GM21723 (cell line): Measurements from ENCODE around the gene DIPK1A.

Experiments
- ATAC-seq: cut with Tn5 transposase; IDR thresholded peaks from one replicate; pipeline ENCODE4 v1.9.1; 2021; ENCODE audit warnings: mild to moderate bottlenecking, moderate library complexity; ENCODE audit not compliant: unreplicated experiment

The DIPK1A gene

GRCh38 chr1:92961131-92961895, at the start of gene DIPK1A:
Gene DIPK1A, minus strand, starts transcription at chr1:92961462. Its CDS starts 33 bp downstream, at chr1:92961429.
- peak; percentile 40 for ATAC-seq

DNA sequence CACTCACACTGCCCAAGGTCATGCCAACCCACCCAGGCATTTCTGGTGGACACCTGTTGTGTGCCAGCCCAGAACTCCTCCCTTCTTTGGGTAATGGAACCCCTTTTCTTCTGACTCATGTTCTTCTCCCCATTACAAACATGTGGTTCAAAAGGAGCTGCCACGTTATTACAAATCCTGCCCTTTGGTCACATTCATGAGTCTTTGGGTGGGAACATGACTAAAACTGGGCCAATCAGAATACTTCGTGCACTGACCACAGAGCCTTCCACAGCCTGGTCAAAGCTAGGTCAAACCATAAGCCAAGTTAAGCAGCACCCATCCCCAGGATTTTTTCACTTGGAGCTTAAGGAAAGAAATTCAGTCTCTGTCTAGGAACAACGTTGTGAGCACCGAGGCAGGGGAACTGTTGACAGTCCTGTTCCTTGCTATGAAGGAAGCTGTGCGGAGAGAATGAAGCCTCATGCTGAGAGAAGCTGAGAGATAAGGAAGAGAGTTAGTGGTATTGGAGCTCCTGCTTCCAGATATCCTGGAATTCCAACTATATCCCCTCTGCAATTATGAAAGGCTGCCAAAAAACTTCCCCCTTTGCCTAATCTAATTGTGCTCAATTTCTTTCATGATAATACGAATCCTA, 46.8 kb upstream of the DIPK1A start:
- no peak for ATAC-seq

DNA sequence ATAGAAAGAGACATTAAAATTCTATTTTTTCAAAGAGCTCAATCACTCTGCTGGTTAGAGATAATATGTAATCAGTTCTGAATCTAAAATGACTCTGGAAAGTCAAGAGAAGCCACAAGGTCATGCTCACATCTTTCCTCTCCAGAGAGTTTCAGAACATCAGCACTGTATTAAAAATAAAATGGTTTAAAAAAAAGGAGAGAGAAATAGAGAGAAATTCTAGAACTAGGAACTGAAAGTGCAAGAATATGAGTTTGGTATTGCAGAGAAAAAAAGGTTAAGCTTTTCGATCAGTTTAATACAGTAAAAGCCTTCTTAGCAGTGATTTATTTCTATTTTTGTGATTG, 44.0 kb upstream of the DIPK1A start:
- ATAC-seq: peak; percentile 71

DNA sequence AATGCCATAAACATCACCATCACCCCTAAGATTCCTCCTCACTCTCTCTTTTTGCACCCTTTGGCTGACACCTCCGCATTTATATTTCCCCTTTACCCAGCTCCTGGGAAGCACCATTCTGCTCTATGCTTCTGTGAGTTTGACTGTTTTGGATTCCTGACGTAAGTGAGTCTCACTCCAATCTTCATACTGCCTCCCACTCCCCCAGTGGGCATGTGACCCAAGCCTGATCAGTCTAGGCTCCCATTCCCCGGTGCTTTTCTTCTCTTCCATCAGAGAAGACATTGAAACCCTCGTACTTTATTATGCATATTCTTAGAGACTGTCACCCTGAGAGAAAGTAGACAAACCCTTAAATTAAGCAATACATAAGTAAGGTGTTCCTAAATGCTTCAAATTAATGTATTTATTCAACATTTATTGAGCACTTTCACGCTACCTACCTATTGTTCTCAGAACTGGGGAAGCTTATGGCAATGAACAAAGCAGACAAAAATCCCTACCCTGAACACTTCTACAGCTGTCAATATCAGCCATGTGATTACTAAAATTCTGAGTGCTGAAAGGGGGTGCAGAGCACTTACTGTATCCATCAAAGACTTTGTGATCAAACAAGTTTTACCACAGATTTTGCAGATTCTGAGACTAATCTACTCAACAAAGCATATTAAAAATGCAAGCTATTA, 43.4 kb upstream of the DIPK1A start:
- ATAC-seq: peak; percentile 25

- no peak for ATAC-seq
These were observed 42.7 kb upstream of the DIPK1A start for GRCh38 chr1:93003981-93004380.

DNA sequence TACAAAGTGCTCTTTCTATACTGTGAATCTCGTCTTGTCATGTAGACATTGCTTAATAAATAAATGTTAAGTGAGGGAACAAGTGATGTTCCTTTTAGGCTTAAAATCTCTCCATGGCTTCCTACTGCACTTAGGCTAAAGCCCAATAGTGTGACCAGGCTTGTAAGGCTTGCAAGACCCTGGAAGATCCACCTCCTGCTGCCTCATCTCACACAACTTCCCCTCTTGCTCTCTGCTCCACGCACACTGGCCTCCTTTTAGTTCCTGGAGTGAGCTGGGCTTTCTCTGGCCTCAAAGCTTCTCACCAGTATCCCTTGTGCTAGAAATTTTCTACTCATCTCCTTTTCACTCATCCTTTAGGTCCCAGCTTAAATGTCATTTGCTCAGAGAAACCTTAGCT, 41.5 kb upstream of the DIPK1A start:
- ATAC-seq: no peak

GRCh38 chr1:93001893-93002292, 40.6 kb upstream of the DIPK1A start:
- no peak for ATAC-seq

GRCh38 chr1:93000751-93001175, 39.5 kb upstream of the DIPK1A start:
- ATAC-seq: no peak

DNA sequence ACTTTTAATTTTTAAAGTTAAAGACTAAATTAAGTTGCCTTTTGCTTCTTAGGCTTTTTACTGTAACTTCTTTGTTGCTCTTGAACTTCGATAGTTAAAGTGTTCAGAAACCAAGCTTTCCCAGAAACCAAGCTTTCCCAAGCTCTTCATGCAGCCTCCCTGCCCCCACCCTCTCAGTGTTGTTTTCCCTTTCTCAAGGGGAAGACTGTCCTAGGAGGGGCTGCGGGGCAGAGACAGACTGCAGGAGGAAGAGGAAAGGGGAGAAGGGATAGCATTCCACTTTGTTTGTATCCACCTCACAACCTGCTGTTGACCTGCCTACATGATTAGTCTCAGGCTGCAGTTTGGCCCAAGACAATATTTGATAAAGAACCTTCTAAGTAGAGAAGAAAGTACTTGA, 39.0 kb upstream of the DIPK1A start:
- no peak for ATAC-seq

- ATAC-seq: no peak
These were observed 37.6 kb upstream of the DIPK1A start for GRCh38 chr1:92998821-92999220.

GRCh38 chr1:92995441-92996430, 34.5 kb upstream of the DIPK1A start:
- ATAC-seq: no peak

GRCh38 chr1:92994105-92994712, 32.9 kb upstream of the DIPK1A start:
- peak; percentile 87 for ATAC-seq

GRCh38 chr1:92993581-92993980, 32.3 kb upstream of the DIPK1A start:
- ATAC-seq: no peak

- no peak for ATAC-seq
These were observed 31.6 kb upstream of the DIPK1A start for GRCh38 chr1:92992877-92993276.

DNA sequence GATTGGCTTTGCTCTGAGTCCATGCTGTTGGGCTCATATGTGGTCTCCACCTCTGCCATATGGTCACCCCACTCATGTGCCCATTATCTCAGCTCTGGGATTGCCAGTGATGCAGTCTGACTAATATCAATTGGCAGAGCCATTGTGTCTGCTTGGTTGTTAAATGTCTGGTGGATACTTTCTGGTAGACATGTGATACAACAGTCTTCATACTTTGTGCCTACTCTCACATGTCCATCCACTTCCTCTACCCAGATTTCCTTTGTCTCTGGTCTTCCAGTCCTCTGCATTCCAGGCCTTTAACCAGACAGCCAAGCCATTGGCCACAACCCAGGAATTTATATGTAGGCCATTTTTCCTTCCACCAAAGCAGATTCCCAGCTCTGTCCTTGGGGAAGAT, 30.8 kb upstream of the DIPK1A start:
- ATAC-seq: no peak

GRCh38 chr1:92990828-92991227, 29.6 kb upstream of the DIPK1A start:
- no peak for ATAC-seq

DNA sequence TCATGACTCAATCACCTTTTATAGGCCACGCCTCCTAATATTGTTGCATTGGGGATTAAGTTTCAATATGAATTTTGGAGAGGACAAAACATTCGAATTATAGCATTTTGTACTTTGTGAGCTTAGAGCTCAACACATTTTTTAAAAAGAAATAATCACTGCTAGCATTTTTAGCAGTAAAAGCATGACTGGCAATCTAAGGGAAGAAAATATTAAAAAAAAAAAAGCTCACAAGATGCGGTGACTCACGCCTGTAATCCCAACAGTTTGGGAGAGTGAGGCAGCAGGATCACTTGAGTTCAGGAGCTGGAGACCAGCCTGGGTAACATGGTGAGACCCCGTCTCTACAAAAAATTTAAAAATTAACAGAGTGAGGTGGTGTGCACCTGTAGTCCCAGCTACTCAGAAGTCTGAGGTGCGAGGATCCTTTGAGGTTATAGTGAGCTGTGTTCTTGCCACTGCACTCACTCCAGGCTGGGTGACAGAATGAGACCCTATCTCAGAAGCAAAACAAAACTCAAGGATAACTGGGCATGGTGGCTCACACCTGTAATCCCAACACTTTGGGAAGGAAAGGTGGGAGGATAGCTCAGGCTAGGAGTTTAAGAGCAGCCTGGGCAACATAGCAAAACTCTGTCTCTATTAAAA, 28.8 kb upstream of the DIPK1A start:
- no peak for ATAC-seq

DNA sequence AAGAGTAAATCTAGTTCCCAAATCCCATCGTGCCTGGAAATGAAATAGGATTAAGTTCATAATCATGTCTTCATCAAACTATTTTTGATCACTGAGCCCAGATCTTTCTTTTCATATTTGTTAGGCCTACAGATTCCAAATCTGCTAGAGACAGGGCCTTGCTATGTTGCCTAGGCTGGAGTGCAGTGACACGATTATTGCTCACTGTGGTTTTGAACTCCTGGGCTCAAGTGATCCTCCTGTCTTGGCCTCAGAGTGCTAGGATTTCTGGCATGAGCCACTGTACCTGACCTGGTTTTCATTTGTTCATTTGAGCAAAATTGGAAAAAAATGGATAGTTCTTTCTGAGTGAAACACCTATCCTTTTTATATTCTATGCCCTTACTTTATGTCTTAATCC, 28.0 kb upstream of the DIPK1A start:
- ATAC-seq: no peak

- no peak for ATAC-seq
These were observed 26.2 kb upstream of the DIPK1A start for GRCh38 chr1:92987462-92987861.

DNA sequence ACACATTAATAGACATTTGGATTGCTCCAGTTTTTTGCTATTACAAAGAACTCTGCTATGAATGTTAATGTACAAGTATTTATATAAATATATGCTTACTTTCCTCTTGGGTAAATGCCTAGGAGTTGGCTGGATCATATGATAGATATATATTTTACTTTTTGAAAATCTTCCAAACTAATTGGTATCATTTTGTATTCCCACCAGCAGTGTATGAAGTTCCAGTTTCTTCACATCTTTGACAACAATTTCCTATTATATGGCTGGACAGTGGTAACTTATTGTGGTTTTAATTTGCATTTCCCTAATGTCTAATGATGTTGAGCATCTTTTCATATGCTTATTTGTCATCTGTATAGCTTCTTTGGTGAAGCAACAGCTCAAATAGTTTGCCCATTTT, 23.8 kb upstream of the DIPK1A start:
- ATAC-seq: no peak
